ENCODE measurements around the gene RBM33. TPM values are rescaled to one million over a fixed set of nuclear protein-coding genes. Genes with fewer than 3 reads are reported as not detected.

The RBM33 gene
- polyA plus RNA-seq, 3 donors: 31.9 to 48.2 (median 44.6) TPM

- no peak for DNase-seq
These were observed 70.2 kb downstream of the RBM33 start for GRCh38 chr7:155714702-155715101.

GRCh38 chr7:155715111-155715805 is 70.8 kb downstream of the RBM33 start:
- DNase-seq: no peak

GRCh38 chr7:155717010-155717744 is 72.7 kb downstream of the RBM33 start:
- no peak for DNase-seq

GRCh38 chr7:155721056-155721455 is 76.6 kb downstream of the RBM33 start:
- DNase-seq: no peak

- DNase-seq: no peak
These were observed 77.7 kb downstream of the RBM33 start for GRCh38 chr7:155722118-155722517.

GRCh38 chr7:155722936-155723335 is 78.5 kb downstream of the RBM33 start:
- DNase-seq: no peak

- no peak for DNase-seq
These were observed 80.0 kb downstream of the RBM33 start for GRCh38 chr7:155724327-155725005.

- DNase-seq: no peak
These were observed 80.5 kb downstream of the RBM33 start for GRCh38 chr7:155725006-155725355.

- no peak for DNase-seq
These were observed 83.2 kb downstream of the RBM33 start for GRCh38 chr7:155727616-155728015.

GRCh38 chr7:155728116-155728515 is 83.7 kb downstream of the RBM33 start:
- no peak for DNase-seq

GRCh38 chr7:155729847-155730246 is 85.4 kb downstream of the RBM33 start:
- peak; percentile 7 for DNase-seq

GRCh38 chr7:155731380-155731779 is 86.9 kb downstream of the RBM33 start:
- no peak for DNase-seq

GRCh38 chr7:155731871-155732270 is 87.4 kb downstream of the RBM33 start:
- no peak for DNase-seq

- no peak for DNase-seq
These were observed 87.8 kb downstream of the RBM33 start for GRCh38 chr7:155732286-155732685.

- no peak for DNase-seq
These were observed 89.4 kb downstream of the RBM33 start for GRCh38 chr7:155733582-155734444.

- no peak for DNase-seq
These were observed 90.0 kb downstream of the RBM33 start for GRCh38 chr7:155734445-155734809.

GRCh38 chr7:155735442-155736115 is 91.1 kb downstream of the RBM33 start:
- DNase-seq: no peak

- no peak for DNase-seq
These were observed 93.1 kb downstream of the RBM33 start for GRCh38 chr7:155737590-155737989.

- DNase-seq: no peak
These were observed 93.6 kb downstream of the RBM33 start for GRCh38 chr7:155738104-155738503.

GRCh38 chr7:155738652-155739537 is 94.4 kb downstream of the RBM33 start:
- peak; percentile 66 for DNase-seq
